Measurements from ENCODE around the gene PIK3IP1. TPM values are rescaled to one million over a fixed set of nuclear protein-coding genes. Genes with fewer than 3 reads are reported as not detected.
"Not testable (repeated sequence)": the region's sequence is repeated elsewhere in the genome, so short reads cannot be mapped to it uniquely, and the experiment has no call there.

Gene PIK3IP1
- total RNA-seq, 2 donors from 2014 or later, result 14.6 to 17.6 TPM

- TF ChIP-seq CTCF (IDR thresholded peaks at IDR 0.05), result no peak
- no peaks in the 10 kb centered on the region for H3K36me3 ChIP-seq
- no peaks in the 10 kb centered on the region for H3K9me3 ChIP-seq
- peaks cover 0 to 41% of the 10 kb centered on the region in 2 donors for H3K4me1 ChIP-seq
- peak; percentile 76 for DNase-seq (ENCODE audit: low spot score)
- peak overlapping the region; percentile 42 to 57 for H3K4me3 ChIP-seq
- peak overlapping the region; percentile 14 to 57 for H3K27ac ChIP-seq
- H3K27me3 ChIP-seq, result no peaks in the 10 kb centered on the region
Observed at GRCh38 chr22:31248138-31248745, 44.0 kb downstream of the PIK3IP1 start.

GRCh38 chr22:31247726-31248125 lies 44.6 kb downstream of the PIK3IP1 start:
- no peaks in the 10 kb centered on the region for H3K36me3 ChIP-seq
- no peaks in the 10 kb centered on the region for H3K9me3 ChIP-seq
- H3K4me3 ChIP-seq, result peak overlapping the region; percentile 42 to 57
- no peak overlapping the region for H3K27ac ChIP-seq
- no peak for TF ChIP-seq CTCF (IDR thresholded peaks at IDR 0.05)
- no peak for DNase-seq (ENCODE audit: low spot score)
- peaks cover 0 to 41% of the 10 kb centered on the region in 2 donors for H3K4me1 ChIP-seq
- H3K27me3 ChIP-seq, result no peaks in the 10 kb centered on the region

DNA sequence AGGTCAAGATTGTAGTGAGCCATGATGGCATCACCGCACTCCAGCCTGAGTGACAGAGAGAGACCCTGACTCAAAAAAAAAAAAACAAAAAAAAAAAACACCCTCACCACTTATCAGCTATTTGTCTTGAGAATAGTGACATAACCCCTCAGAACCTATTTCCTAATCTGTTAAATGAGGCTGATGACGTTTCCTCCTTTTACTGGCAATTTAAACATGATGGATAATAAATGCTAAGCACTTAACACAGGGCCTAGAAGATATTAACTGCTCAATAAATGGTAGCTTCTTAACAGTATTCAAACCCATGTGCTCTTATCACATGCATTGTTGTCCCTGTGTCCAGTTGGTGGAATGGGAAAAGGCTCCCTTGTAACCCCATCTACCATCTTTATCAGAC lies 45.6 kb downstream of the PIK3IP1 start:
- peaks cover 0 to 41% of the 10 kb centered on the region in 2 donors for H3K4me1 ChIP-seq
- no peak for TF ChIP-seq CTCF (IDR thresholded peaks at IDR 0.05)
- no peak for DNase-seq (ENCODE audit: low spot score)
- no peak overlapping the region for H3K27ac ChIP-seq
- H3K27me3 ChIP-seq, result no peaks in the 10 kb centered on the region
- no peaks in the 10 kb centered on the region for H3K36me3 ChIP-seq
- no peaks in the 10 kb centered on the region for H3K9me3 ChIP-seq
- no peak overlapping the region for H3K4me3 ChIP-seq

DNA sequence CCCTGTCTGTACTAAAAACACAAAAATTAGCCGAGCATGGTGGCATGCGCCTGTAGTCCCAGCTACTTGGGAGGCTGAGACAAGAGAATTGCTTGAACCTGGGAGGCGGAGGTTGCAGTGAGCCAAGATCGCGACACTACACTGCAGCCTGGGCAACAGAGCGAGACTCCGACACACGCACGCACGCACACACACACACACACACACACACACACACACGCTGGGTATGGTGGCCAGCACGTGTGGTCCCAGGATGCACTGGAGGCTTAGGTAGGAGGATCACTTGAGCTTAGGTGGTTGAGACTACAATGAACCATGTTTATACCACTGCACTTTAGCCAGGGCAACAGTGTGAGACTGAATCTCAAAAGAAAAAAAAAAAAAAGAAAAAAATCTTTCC lies 46.3 kb downstream of the PIK3IP1 start:
- H3K4me1 ChIP-seq, result peaks cover 0 to 41% of the 10 kb centered on the region in 2 donors
- H3K9me3 ChIP-seq; DNase-seq (ENCODE audit: low spot score); H3K27ac ChIP-seq; H3K4me3 ChIP-seq; H3K27me3 ChIP-seq; H3K36me3 ChIP-seq: not testable (repeated sequence)

DNA sequence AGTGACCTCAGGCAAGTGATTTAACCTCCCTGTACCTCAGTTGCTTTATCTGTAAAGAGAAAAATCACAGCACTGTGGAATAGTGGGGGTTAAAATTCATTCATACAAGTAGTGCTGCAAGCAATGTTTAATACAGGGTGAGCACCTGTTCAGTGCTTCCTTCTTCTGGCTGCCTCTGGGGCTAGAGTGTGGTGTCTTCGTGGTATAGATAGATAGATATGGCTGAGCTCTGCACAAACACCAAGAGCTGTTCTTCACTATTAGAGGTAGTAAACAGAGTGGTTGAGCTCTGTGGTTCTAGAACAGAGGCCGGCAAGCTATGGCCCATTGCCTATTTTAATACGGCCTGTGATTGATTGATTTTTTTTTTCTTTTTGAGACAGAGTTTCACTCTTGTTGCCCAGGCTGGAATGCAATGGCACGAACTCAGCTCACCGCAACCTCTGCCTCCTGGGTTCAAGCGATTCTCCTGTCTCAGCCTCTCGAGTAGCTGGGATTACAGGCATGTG lies 47.3 kb downstream of the PIK3IP1 start:
- Histone ChIP-seq H3K9me3 (no peaks in the 10 kb centered on the region), H3K4me1 (peaks cover 0 to 37% of the 10 kb centered on the region in 2 donors), H3K27ac (no peak overlapping the region), H3K36me3 (no peaks in the 10 kb centered on the region), H3K27me3 (no peaks in the 10 kb centered on the region), H3K4me3 (no peak overlapping the region)
- no peak for TF ChIP-seq CTCF (IDR thresholded peaks at IDR 0.05)
- DNase-seq (ENCODE audit: low spot score), result no peak

DNA sequence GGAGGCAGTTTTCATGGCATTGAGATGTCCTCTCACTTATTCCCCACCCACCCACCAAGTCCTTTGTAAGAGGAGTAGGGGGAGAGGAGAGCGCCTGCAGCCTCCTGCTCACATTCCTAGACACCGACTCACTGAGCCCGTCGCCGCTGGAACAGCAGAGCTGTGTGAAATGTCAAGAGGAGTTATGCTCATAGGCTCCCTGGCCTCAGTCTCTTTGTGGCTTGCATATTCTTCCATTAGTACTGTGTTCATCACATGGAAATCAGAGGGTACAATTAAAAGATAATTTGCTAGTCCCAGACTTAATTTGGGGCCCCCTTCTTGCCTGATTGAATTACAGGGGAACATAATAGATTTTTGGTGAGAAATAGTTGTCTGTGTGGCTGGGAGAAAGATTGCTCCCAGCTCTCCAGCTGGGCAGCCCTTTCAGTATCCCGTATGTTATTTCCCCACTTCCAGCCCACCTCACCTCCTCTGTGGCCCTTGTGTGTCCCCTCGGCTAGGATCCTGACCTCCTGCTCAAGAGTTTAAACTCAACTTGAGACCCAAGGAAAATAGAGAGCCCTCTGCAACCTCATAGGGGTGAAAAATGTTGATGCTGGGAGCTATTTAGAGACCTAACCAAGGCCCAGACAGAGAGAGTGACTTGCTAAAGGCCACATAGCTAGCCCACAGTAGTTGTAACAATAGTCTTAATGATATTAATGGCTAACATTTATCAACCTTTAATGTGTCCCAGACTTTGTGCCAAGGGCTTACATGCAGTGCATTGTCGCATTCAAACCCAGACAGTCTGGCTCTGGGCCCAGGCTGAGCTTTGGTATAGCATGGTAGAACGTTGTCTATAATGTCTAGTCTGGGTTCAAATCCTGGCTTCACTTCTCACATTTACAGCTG lies 48.0 kb downstream of the PIK3IP1 start:
- H3K9me3 ChIP-seq, result no peaks in the 10 kb centered on the region
- DNase-seq (ENCODE audit: low spot score), result no peak
- H3K27ac ChIP-seq, result no peak overlapping the region
- H3K4me3 ChIP-seq, result no peak overlapping the region
- H3K4me1 ChIP-seq, result peaks cover 0 to 31% of the 10 kb centered on the region in 2 donors
- H3K36me3 ChIP-seq, result no peaks in the 10 kb centered on the region
- no peaks in the 10 kb centered on the region for H3K27me3 ChIP-seq
- no peak for TF ChIP-seq CTCF (IDR thresholded peaks at IDR 0.05)

All from right atrium auricular region (tissue), 2 donors.